GM23338 (cell line): ENCODE results near the gene FARP1. TPM values are rescaled to one million over a fixed set of nuclear protein-coding genes. Genes with fewer than 3 reads are reported as not detected.

Experiments used
- ATAC-seq: fragments of 200-7000 bp; cut with Tn5 transposase; 3 replicates; pipeline ENCODE4 v1.9.1; 2020
- DNase-seq: peaks from one replicate; pipeline ENCODE4 v3.0.0-alpha.2; 2015; ENCODE audit warnings: low spot score
- H2AFZ ChIP-seq: fragments of 200-600 bp; sonication (generic); 2 replicates; pipeline ENCODE4 v1.8.0; 2016; ENCODE audit warnings: antibody characterized with exemption, mild to moderate bottlenecking, moderate library complexity
- H3F3A ChIP-seq: fragments of 200-600 bp; sonication (generic); replicated peaks from 2 replicates; pipeline ENCODE4 v1.8.0; 2017; ENCODE audit warnings: antibody characterized with exemption, mixed run types, low read depth
- H3K27ac ChIP-seq: fragments of 200-600 bp; sonication (generic); 2 replicates; pipeline ENCODE4 v1.6.1; 2016; ENCODE audit warnings: low read depth
- H3K27me3 ChIP-seq: fragments of 200-600 bp; sonication (generic); 2 replicates; pipeline ENCODE4 v1.8.0; 2016; ENCODE audit warnings: mild to moderate bottlenecking, mixed run types, moderate library complexity; ENCODE audit not compliant: insufficient read depth
- H3K36me3 ChIP-seq: fragments of 200-600 bp; sonication (generic); 2 replicates; pipeline ENCODE4 v1.8.0; 2016; ENCODE audit warnings: mild to moderate bottlenecking; ENCODE audit not compliant: insufficient read depth
- H3K4me1 ChIP-seq: fragments of 200-600 bp; sonication (generic); 2 replicates; pipeline ENCODE4 v1.8.0; 2016; ENCODE audit warnings: mild to moderate bottlenecking, moderate library complexity; ENCODE audit not compliant: insufficient read depth
- H3K4me2 ChIP-seq: fragments of 200-600 bp; sonication (generic); 2 replicates; pipeline ENCODE4 v1.7.1; 2017; ENCODE audit warnings: mixed run types
- H3K4me3 ChIP-seq: fragments of 200-600 bp; sonication (generic); 2 replicates; pipeline ENCODE4 v1.6.1; 2016; ENCODE audit warnings: mixed run types
- H3K79me2 ChIP-seq: fragments of 200-600 bp; sonication (generic); replicated peaks from 2 replicates; pipeline ENCODE4 v1.8.0; 2017; ENCODE audit warnings: mild to moderate bottlenecking; ENCODE audit not compliant: insufficient read depth
- H3K9me2 ChIP-seq: fragments of 200-600 bp; sonication (generic); 2 replicates; pipeline ENCODE4 v1.8.0; 2017; ENCODE audit not compliant: insufficient read depth
- H4K20me1 ChIP-seq: fragments of 200-600 bp; sonication (generic); replicated peaks from 2 replicates; pipeline ENCODE4 v1.8.0; 2017; ENCODE audit warnings: mild to moderate bottlenecking; ENCODE audit not compliant: insufficient read depth
- H3K27ac Mint-ChIP-seq: 2 replicates; pipeline ENCODE4 v1.8.0; 2020; ENCODE audit warnings: inconsistent platforms, mild to moderate bottlenecking, moderate library complexity, mixed read lengths
- H3K27me3 Mint-ChIP-seq: 3 replicates; pipeline ENCODE4 v1.8.0; 2022; ENCODE audit warnings: low read depth, mild to moderate bottlenecking, moderate library complexity, mixed read lengths, inconsistent platforms; ENCODE audit not compliant: insufficient read depth, poor library complexity
- H3K36me3 Mint-ChIP-seq: 3 replicates; pipeline ENCODE4 v1.8.0; 2021; ENCODE audit warnings: low read depth, mild to moderate bottlenecking, inconsistent platforms, moderate library complexity, mixed read lengths
- H3K4me1 Mint-ChIP-seq: 3 replicates; pipeline ENCODE4 v1.8.0; 2020; ENCODE audit warnings: mild to moderate bottlenecking, inconsistent platforms, mixed read lengths
- H3K4me3 Mint-ChIP-seq: 3 replicates; pipeline ENCODE4 v1.8.0; 2021; ENCODE audit warnings: moderate library complexity, mild to moderate bottlenecking, inconsistent platforms, mixed read lengths
- H3K9me3 Mint-ChIP-seq: 3 replicates; pipeline ENCODE4 v1.8.0; 2020; ENCODE audit warnings: moderate library complexity, mild to moderate bottlenecking, inconsistent platforms, mixed read lengths
- EZH2 ChIP-seq: fragments of 200-600 bp; sonication (generic); IDR thresholded peaks from one replicate; pipeline ENCODE4 v1.8.0; 2017; ENCODE audit warnings: antibody characterized with exemption, mild to moderate bottlenecking, low read depth; ENCODE audit not compliant: unreplicated experiment
- EZH2phosphoT487 ChIP-seq: fragments of 200-600 bp; sonication (generic); IDR thresholded peaks from one replicate; pipeline ENCODE4 v1.8.1; 2018; ENCODE audit warnings: antibody characterized with exemption; ENCODE audit not compliant: unreplicated experiment
- JUNB ChIP-seq: IDR thresholded peaks from one replicate; pipeline ENCODE4 v1.6.1; 2016; ENCODE audit warnings: antibody characterized with exemption; ENCODE audit not compliant: unreplicated experiment
- POLR2AphosphoS5 ChIP-seq: IDR thresholded peaks from 2 replicates; pipeline ENCODE4 v1.6.1; 2016; ENCODE audit warnings: antibody characterized with exemption, low read depth
- STAT1 ChIP-seq: IDR thresholded peaks from one replicate; pipeline ENCODE4 v1.6.1; 2016; ENCODE audit warnings: antibody characterized with exemption; ENCODE audit not compliant: unreplicated experiment
- ZNF331 ChIP-seq: fragments of 250-450 bp; sonication (Bioruptor Pico); IDR thresholded peaks from 2 replicates; pipeline ENCODE4 v1.5.0; 2020; ENCODE audit warnings: low read depth, mild to moderate bottlenecking, moderate library complexity
- polyA plus RNA-seq: library from polyadenylated mRNA; unstranded; fragments of >200 nt; fragmentation: Nextera tagmentation; extraction: Ambion mirVana; gene quantifications from 2 replicates; pipeline ENCODE4 v1.2.1, GENCODE V29; 2016
- total RNA-seq: library from RNA; depleted of rRNA; stranded (reverse); fragments of >200 nt; shearing (Covaris generic); gene quantifications from 2 replicates; pipeline ENCODE4 v1.2.3, GENCODE V29; 2014
- TF ChIP-seq, protein P1 (sequence below): IDR thresholded peaks from 2 replicates; pipeline ENCODE4 v1.6.1; 2016; ENCODE audit warnings: antibody characterized with exemption
- TF ChIP-seq, protein P2 (sequence below): IDR thresholded peaks from one replicate; pipeline ENCODE4 v1.6.1; 2018; ENCODE audit warnings: antibody characterized with exemption; ENCODE audit not compliant: unreplicated experiment
- TF ChIP-seq, protein P3 (sequence below), 2 experiments: fragments of 200-600 bp in 1 of 2; sonication (generic) in 1 of 2; conservative IDR thresholded peaks; 2 replicates each; pipeline versions ENCODE4 v1.5.1 to v1.6.1; 2016 to 2017; ENCODE audit warnings: antibody characterized with exemption in 2 of 2, low read depth in 2 of 2, mild to moderate bottlenecking in 2 of 2, moderate library complexity in 1 of 2

Gene FARP1
- total and polyA plus RNA-seq, 2 experiments from 2014 or later, result 53.6 to 82.5 TPM

DNA sequence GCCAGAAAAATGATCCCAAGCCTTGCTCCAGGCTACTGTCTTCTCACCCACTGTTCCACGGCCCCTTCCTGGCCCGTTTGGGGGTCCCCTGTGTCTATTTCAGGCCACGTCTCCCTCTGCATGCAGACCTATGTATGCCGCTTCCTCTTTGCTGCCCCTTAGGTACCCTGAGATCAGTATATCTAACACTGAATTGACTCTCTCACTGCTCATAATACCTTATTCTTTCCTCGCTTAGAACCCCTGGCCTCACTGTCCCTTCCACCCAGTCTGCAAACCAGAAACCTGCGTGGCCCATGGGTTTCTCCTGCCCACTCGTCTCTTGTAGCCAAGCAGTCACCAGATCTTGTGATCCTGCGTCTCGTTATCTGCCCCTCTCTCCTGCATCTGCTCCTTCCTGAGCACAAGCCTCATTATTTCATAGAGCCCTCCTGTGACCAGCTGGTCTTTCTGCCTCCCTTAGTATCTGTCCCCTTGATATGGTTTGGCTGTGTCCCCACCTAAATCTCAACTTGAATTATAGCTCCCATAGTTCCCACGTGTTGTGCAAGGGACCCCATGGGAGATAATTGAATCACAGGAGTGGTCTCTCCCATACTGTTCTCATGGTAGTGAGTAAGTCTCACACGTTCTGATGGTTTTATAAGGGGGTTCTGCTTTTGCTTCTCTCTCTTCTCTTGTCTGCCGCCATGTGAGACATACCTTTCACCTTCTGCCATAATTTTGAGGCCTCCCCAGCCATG lies 143.1 kb downstream of the FARP1 start:
- H3K4me1 ChIP-seq, result peaks cover 30% of the 10 kb centered on the region
- no peaks in the 10 kb centered on the region; the same call in 1 of the 2 replicates for H3K36me3 ChIP-seq
- peak overlapping the region; percentile 81 for H3K27ac ChIP-seq
- 0 out of 3 replicates have a peak, but pooled peaks cover 5% of the 10 kb centered on the region for H3K36me3 Mint-ChIP-seq
- H3K4me1 Mint-ChIP-seq, result no peaks in the 10 kb centered on the region
- ATAC-seq, result peak; percentile 36
- H4K20me1 ChIP-seq, result peaks cover 2% of the 10 kb centered on the region; the same call in 1 of the 2 replicates
- DNase-seq, result no peak
- peaks cover 77% of the 10 kb centered on the region for H3K79me2 ChIP-seq
- H3K4me3 Mint-ChIP-seq, result no peak overlapping the region
- H3K9me3 Mint-ChIP-seq, result 0 out of 3 replicates have a peak, but pooled peaks cover 2% of the 10 kb centered on the region
- TF ChIP-seq, protein P1, sequence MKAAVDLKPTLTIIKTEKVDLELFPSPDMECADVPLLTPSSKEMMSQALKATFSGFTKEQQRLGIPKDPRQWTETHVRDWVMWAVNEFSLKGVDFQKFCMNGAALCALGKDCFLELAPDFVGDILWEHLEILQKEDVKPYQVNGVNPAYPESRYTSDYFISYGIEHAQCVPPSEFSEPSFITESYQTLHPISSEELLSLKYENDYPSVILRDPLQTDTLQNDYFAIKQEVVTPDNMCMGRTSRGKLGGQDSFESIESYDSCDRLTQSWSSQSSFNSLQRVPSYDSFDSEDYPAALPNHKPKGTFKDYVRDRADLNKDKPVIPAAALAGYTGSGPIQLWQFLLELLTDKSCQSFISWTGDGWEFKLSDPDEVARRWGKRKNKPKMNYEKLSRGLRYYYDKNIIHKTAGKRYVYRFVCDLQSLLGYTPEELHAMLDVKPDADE, result no peak
- TF ChIP-seq EZH2phosphoT487 (no peak), JUNB (no peak), ZNF331 (CRISPR knock-in tag) (no peak), STAT1 (no peak), POLR2AphosphoS5 (no peak), EZH2 (no peak)
- TF ChIP-seq, protein P2, sequence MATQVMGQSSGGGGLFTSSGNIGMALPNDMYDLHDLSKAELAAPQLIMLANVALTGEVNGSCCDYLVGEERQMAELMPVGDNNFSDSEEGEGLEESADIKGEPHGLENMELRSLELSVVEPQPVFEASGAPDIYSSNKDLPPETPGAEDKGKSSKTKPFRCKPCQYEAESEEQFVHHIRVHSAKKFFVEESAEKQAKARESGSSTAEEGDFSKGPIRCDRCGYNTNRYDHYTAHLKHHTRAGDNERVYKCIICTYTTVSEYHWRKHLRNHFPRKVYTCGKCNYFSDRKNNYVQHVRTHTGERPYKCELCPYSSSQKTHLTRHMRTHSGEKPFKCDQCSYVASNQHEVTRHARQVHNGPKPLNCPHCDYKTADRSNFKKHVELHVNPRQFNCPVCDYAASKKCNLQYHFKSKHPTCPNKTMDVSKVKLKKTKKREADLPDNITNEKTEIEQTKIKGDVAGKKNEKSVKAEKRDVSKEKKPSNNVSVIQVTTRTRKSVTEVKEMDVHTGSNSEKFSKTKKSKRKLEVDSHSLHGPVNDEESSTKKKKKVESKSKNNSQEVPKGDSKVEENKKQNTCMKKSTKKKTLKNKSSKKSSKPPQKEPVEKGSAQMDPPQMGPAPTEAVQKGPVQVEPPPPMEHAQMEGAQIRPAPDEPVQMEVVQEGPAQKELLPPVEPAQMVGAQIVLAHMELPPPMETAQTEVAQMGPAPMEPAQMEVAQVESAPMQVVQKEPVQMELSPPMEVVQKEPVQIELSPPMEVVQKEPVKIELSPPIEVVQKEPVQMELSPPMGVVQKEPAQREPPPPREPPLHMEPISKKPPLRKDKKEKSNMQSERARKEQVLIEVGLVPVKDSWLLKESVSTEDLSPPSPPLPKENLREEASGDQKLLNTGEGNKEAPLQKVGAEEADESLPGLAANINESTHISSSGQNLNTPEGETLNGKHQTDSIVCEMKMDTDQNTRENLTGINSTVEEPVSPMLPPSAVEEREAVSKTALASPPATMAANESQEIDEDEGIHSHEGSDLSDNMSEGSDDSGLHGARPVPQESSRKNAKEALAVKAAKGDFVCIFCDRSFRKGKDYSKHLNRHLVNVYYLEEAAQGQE, result no peak
- TF ChIP-seq, protein P3, sequence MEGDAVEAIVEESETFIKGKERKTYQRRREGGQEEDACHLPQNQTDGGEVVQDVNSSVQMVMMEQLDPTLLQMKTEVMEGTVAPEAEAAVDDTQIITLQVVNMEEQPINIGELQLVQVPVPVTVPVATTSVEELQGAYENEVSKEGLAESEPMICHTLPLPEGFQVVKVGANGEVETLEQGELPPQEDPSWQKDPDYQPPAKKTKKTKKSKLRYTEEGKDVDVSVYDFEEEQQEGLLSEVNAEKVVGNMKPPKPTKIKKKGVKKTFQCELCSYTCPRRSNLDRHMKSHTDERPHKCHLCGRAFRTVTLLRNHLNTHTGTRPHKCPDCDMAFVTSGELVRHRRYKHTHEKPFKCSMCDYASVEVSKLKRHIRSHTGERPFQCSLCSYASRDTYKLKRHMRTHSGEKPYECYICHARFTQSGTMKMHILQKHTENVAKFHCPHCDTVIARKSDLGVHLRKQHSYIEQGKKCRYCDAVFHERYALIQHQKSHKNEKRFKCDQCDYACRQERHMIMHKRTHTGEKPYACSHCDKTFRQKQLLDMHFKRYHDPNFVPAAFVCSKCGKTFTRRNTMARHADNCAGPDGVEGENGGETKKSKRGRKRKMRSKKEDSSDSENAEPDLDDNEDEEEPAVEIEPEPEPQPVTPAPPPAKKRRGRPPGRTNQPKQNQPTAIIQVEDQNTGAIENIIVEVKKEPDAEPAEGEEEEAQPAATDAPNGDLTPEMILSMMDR (conservative IDR thresholded peaks at IDR 0.05; ENCODE audit: low read depth in 2 of 2), result no peak
- H3K27me3 ChIP-seq, result no peaks in the 10 kb centered on the region
- no peak overlapping the region for H3K27ac Mint-ChIP-seq
- no peaks in the 10 kb centered on the region for H3K27me3 Mint-ChIP-seq
- H3K9me2 ChIP-seq, result peaks cover 9% of the 10 kb centered on the region
- H3K4me3 ChIP-seq, result no peak overlapping the region
- peak overlapping the region; percentile 25; the same call in 1 of the 2 replicates for H3K4me2 ChIP-seq
- no peak overlapping the region for H2AFZ ChIP-seq
- H3F3A ChIP-seq, result no peaks in the 10 kb centered on the region
